Skeletal muscle satellite cell (primary cell): ENCODE results near the gene DPP10.

Source experiments
- H3K27me3 ChIP-seq: 2 replicates; pipeline ENCODE4 v1.7.0; 2013; ENCODE audit warnings: low read length; ENCODE audit not compliant: control insufficient read depth, insufficient read depth
- H3K36me3 ChIP-seq: 2 replicates; pipeline ENCODE4 v1.7.0; 2013; ENCODE audit warnings: mild to moderate bottlenecking, control low read depth, low read length; ENCODE audit not compliant: insufficient read depth
- H3K4me1 ChIP-seq: 2 replicates; pipeline ENCODE4 v1.7.0; 2013; ENCODE audit warnings: low read length; ENCODE audit not compliant: control insufficient read depth, insufficient read depth
- H3K4me2 ChIP-seq: 2 replicates; pipeline ENCODE4 v1.7.0; 2013; ENCODE audit warnings: mild to moderate bottlenecking, low read length
- H3K4me3 ChIP-seq: 2 replicates; pipeline ENCODE4 v1.7.0; 2013; ENCODE audit warnings: low read length
- H3K9ac ChIP-seq: 2 replicates; pipeline ENCODE4 v1.7.0; 2013; ENCODE audit warnings: mild to moderate bottlenecking, low read depth, low read length, moderate library complexity
- H3K9me3 ChIP-seq: replicated peaks from 2 replicates; pipeline ENCODE4 v1.7.0; 2013; ENCODE audit warnings: mild to moderate bottlenecking, control low read depth, low read length

The DPP10 gene

GRCh38 chr2:115652652-115653051, 1210.2 kb downstream of the DPP10 start:
- no peak overlapping the region for H3K9ac ChIP-seq

GRCh38 chr2:115654362-115654761, 1211.9 kb downstream of the DPP10 start:
- Histone ChIP-seq H3K27me3 (no peaks in the 10 kb centered on the region), H3K4me3 (no peak overlapping the region), H3K4me2 (no peak overlapping the region), H3K9ac (no peak overlapping the region), H3K36me3 (no peaks in the 10 kb centered on the region), H3K4me1 (no peaks in the 10 kb centered on the region), H3K9me3 (peaks cover 3% of the 10 kb centered on the region)

More at GRCh38 chr2:115652652-115653051, 1210.2 kb downstream of the DPP10 start:
- Histone ChIP-seq H3K9me3 (peaks cover 3% of the 10 kb centered on the region), H3K4me1 (no peaks in the 10 kb centered on the region), H3K4me2 (no peak overlapping the region), H3K36me3 (no peaks in the 10 kb centered on the region), H3K27me3 (no peaks in the 10 kb centered on the region), H3K4me3 (no peak overlapping the region)

GRCh38 chr2:115678129-115678528, 1235.7 kb downstream of the DPP10 start:
- Histone ChIP-seq H3K27me3 (no peaks in the 10 kb centered on the region), H3K9me3 (peaks cover 6% of the 10 kb centered on the region), H3K4me3 (no peak overlapping the region), H3K4me1 (no peaks in the 10 kb centered on the region), H3K36me3 (no peaks in the 10 kb centered on the region), H3K4me2 (no peak overlapping the region), H3K9ac (no peak overlapping the region)

- H3K4me1 ChIP-seq: no peaks in the 10 kb centered on the region
- no peaks in the 10 kb centered on the region for H3K36me3 ChIP-seq
- no peak overlapping the region for H3K9ac ChIP-seq
- no peak overlapping the region for H3K4me2 ChIP-seq
- H3K9me3 ChIP-seq: no peaks in the 10 kb centered on the region
- no peak overlapping the region for H3K4me3 ChIP-seq
- no peaks in the 10 kb centered on the region for H3K27me3 ChIP-seq
Observed at GRCh38 chr2:115684345-115684744, 1241.9 kb downstream of the DPP10 start.

GRCh38 chr2:115691409-115691808, 1249.0 kb downstream of the DPP10 start:
- no peaks in the 10 kb centered on the region for H3K27me3 ChIP-seq
- H3K36me3 ChIP-seq: no peaks in the 10 kb centered on the region
- no peak overlapping the region for H3K9ac ChIP-seq
- no peak overlapping the region for H3K4me3 ChIP-seq
- H3K9me3 ChIP-seq: peaks cover 2% of the 10 kb centered on the region
- H3K4me2 ChIP-seq: no peak overlapping the region
- no peaks in the 10 kb centered on the region for H3K4me1 ChIP-seq

- H3K27me3 ChIP-seq: no peaks in the 10 kb centered on the region
- no peaks in the 10 kb centered on the region for H3K4me1 ChIP-seq
- no peaks in the 10 kb centered on the region for H3K36me3 ChIP-seq
- H3K4me3 ChIP-seq: no peak overlapping the region
- peaks cover 2% of the 10 kb centered on the region for H3K9me3 ChIP-seq
- H3K9ac ChIP-seq: no peak overlapping the region
- no peak overlapping the region for H3K4me2 ChIP-seq
Observed at GRCh38 chr2:115694651-115695050, 1252.2 kb downstream of the DPP10 start.

- H3K4me1 ChIP-seq: no peaks in the 10 kb centered on the region
- peaks cover 8% of the 10 kb centered on the region for H3K9me3 ChIP-seq
- H3K9ac ChIP-seq: no peak overlapping the region
- no peaks in the 10 kb centered on the region for H3K36me3 ChIP-seq
- H3K4me2 ChIP-seq: no peak overlapping the region
- no peak overlapping the region for H3K4me3 ChIP-seq
- H3K27me3 ChIP-seq: no peaks in the 10 kb centered on the region
Observed at GRCh38 chr2:115733190-115733775, 1290.8 kb downstream of the DPP10 start.

GRCh38 chr2:115738111-115738510, 1295.7 kb downstream of the DPP10 start:
- peaks cover 5% of the 10 kb centered on the region for H3K9me3 ChIP-seq

GRCh38 chr2:115739574-115739973, 1297.1 kb downstream of the DPP10 start:
- Histone ChIP-seq H3K4me2 (no peak overlapping the region), H3K9me3 (peaks cover 5% of the 10 kb centered on the region), H3K9ac (no peak overlapping the region), H3K4me1 (no peaks in the 10 kb centered on the region), H3K4me3 (no peak overlapping the region), H3K36me3 (no peaks in the 10 kb centered on the region), H3K27me3 (no peaks in the 10 kb centered on the region)

More at GRCh38 chr2:115738111-115738510, 1295.7 kb downstream of the DPP10 start:
- H3K36me3 ChIP-seq: no peaks in the 10 kb centered on the region
- no peaks in the 10 kb centered on the region for H3K27me3 ChIP-seq
- no peaks in the 10 kb centered on the region for H3K4me1 ChIP-seq
- H3K9ac ChIP-seq: no peak overlapping the region
- H3K4me2 ChIP-seq: no peak overlapping the region
- no peak overlapping the region for H3K4me3 ChIP-seq

- Histone ChIP-seq H3K9ac (no peak overlapping the region), H3K4me3 (no peak overlapping the region), H3K4me1 (no peaks in the 10 kb centered on the region), H3K27me3 (no peaks in the 10 kb centered on the region), H3K9me3 (no peaks in the 10 kb centered on the region), H3K4me2 (no peak overlapping the region), H3K36me3 (no peaks in the 10 kb centered on the region)
Observed at GRCh38 chr2:115746151-115746550, 1303.7 kb downstream of the DPP10 start.

GRCh38 chr2:115757286-115757685, 1314.8 kb downstream of the DPP10 start:
- H3K9ac ChIP-seq: no peak overlapping the region

GRCh38 chr2:115763601-115764000, 1321.2 kb downstream of the DPP10 start:
- H3K9ac ChIP-seq: no peak overlapping the region
- H3K9me3 ChIP-seq: peaks cover 4% of the 10 kb centered on the region
- no peaks in the 10 kb centered on the region for H3K4me1 ChIP-seq
- H3K27me3 ChIP-seq: no peaks in the 10 kb centered on the region
- no peak overlapping the region for H3K4me2 ChIP-seq
- H3K4me3 ChIP-seq: no peak overlapping the region
- H3K36me3 ChIP-seq: no peaks in the 10 kb centered on the region

More at GRCh38 chr2:115757286-115757685, 1314.8 kb downstream of the DPP10 start:
- Histone ChIP-seq H3K27me3 (no peaks in the 10 kb centered on the region), H3K4me2 (no peak overlapping the region), H3K4me3 (no peak overlapping the region), H3K4me1 (no peaks in the 10 kb centered on the region), H3K9me3 (no peaks in the 10 kb centered on the region), H3K36me3 (no peaks in the 10 kb centered on the region)
